Cardiac muscle cell (in vitro differentiated cells and primary cell): Measurements from ENCODE around the gene DOK1. TPM values are rescaled to one million over a fixed set of nuclear protein-coding genes. Genes with fewer than 3 reads are reported as not detected.

ENCODE experiments used
- DNase-seq, 2 donors: peaks; one replicate each; pipeline versions ENCODE4 v3.0.0 to v3.0.0-alpha.2; 2010 to 2017; ENCODE audit warnings: low read depth in 1 of 2, low spot score in 1 of 2
- H3K27ac ChIP-seq: fragments of 200-600 bp; sonication (generic); 2 replicates; pipeline ENCODE4 v1.5.1; 2016
- H3K27me3 ChIP-seq: fragments of 200-600 bp; sonication (generic); 2 replicates; pipeline ENCODE4 v1.6.0; 2016; ENCODE audit warnings: control low read depth
- H3K36me3 ChIP-seq: fragments of 200-600 bp; sonication (generic); 2 replicates; pipeline ENCODE4 v1.5.1; 2016; ENCODE audit warnings: control low read depth
- H3K4me1 ChIP-seq: fragments of 200-600 bp; sonication (generic); 2 replicates; pipeline ENCODE4 v1.8.1; 2017; ENCODE audit warnings: low read depth, mild to moderate bottlenecking, mixed run types
- H3K4me3 ChIP-seq: fragments of 200-600 bp; sonication (generic); 2 replicates; pipeline ENCODE4 v1.5.1; 2016; ENCODE audit warnings: mild to moderate bottlenecking
- H3K9me3 ChIP-seq: fragments of 200-600 bp; sonication (generic); 2 replicates; pipeline ENCODE4 v1.5.1; 2017; ENCODE audit warnings: low read depth, mild to moderate bottlenecking, control low read depth
- polyA plus RNA-seq: library from polyadenylated mRNA; unstranded; fragments of >200 nt; fragmentation: Nextera tagmentation; extraction: Ambion mirVana; gene quantifications from 2 replicates; pipeline ENCODE4 v1.2.1, GENCODE V29; 2016
- total RNA-seq: library from RNA; depleted of rRNA; stranded (reverse); fragments of >200 nt; gene quantifications from 2 replicates; pipeline ENCODE4 v1.2.3, GENCODE V29; 2016
- TF ChIP-seq, protein P1 (sequence below): IDR thresholded peaks from 2 replicates; pipeline ENCODE4 v1.5.1; 2012; ENCODE audit warnings: low read depth, mild to moderate bottlenecking, low read length

Gene DOK1
- total and polyA plus RNA-seq, 2 experiments from 2014 or later = 10.0 to 26.1 TPM

DNA sequence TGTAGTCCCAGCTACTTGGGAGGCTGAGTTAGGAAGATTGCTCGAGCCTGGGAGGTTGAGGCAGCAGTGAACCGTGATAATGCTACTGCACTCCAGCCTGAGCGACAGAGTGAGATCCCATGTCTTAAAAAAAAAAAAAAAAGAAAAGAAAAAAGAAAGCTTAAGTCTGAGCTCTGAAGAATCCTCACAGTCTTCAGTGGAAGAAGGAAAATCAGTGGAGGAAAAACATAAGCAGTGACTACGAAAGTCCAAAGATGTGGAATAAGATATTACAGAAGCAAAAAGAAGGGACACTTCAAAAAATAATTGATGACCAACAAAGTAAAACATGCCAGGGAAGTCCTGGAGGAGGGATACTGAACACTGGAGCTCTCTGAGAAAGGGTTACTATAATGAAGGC is 44.2 kb upstream of the DOK1 start:
- Histone ChIP-seq H3K4me3 (no peak overlapping the region), H3K4me1 (no peaks in the 10 kb centered on the region), H3K9me3 (no peaks in the 10 kb centered on the region), H3K27ac (no peak overlapping the region), H3K36me3 (peaks cover 2% of the 10 kb centered on the region), H3K27me3 (peaks cover 67% of the 10 kb centered on the region)
- TF ChIP-seq, protein P1, sequence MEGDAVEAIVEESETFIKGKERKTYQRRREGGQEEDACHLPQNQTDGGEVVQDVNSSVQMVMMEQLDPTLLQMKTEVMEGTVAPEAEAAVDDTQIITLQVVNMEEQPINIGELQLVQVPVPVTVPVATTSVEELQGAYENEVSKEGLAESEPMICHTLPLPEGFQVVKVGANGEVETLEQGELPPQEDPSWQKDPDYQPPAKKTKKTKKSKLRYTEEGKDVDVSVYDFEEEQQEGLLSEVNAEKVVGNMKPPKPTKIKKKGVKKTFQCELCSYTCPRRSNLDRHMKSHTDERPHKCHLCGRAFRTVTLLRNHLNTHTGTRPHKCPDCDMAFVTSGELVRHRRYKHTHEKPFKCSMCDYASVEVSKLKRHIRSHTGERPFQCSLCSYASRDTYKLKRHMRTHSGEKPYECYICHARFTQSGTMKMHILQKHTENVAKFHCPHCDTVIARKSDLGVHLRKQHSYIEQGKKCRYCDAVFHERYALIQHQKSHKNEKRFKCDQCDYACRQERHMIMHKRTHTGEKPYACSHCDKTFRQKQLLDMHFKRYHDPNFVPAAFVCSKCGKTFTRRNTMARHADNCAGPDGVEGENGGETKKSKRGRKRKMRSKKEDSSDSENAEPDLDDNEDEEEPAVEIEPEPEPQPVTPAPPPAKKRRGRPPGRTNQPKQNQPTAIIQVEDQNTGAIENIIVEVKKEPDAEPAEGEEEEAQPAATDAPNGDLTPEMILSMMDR = no peak
- DNase-seq = no peak

DNA sequence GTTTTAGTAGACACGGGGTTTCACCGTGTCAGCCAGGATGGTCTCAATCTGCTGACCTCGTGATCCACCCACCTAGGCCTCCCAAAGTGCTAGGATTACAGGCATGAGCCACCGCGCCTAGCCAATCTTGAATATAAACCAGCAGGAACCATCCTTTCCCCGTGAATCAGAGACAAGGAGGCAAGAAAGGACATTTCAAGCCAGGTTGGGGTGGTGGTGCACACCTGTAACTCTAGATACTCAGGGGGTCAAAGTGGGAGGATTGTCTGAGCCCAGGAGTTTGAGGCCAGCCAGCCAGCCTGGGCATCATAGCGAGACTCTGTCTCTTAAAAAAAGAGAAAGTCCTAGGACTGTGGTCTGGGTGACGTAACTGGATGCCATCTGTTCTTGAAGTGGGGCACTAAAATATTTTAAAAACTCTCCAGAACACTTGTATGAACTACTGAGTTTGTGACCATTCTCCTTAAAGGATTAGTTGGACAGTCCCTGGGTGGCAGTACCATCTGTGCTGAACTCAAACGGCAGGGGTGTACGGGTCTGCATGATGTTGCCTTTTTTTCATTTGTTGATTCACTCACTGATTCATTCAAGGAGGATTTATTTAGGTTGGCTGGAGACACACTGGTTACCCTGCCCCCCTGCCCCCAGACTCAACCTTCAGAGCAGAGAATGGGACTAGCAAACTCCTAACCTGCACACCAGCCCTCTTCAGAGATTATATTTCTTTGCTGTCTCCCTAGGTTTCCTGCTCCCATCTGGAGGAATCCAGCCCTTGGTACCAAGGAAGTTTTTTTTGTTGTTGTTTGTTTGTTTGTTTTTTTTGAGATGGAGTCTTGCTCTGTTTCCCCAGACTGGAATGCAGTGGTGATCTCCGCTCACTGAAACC is 43.2 kb upstream of the DOK1 start:
- H3K27me3 ChIP-seq = peaks cover 72% of the 10 kb centered on the region
- no peak for DNase-seq
- TF ChIP-seq, protein P1 = no peak
- H3K36me3 ChIP-seq = no peaks in the 10 kb centered on the region
- H3K9me3 ChIP-seq = no peaks in the 10 kb centered on the region
- no peak overlapping the region for H3K27ac ChIP-seq
- H3K4me3 ChIP-seq = no peak overlapping the region
- no peaks in the 10 kb centered on the region for H3K4me1 ChIP-seq

DNA sequence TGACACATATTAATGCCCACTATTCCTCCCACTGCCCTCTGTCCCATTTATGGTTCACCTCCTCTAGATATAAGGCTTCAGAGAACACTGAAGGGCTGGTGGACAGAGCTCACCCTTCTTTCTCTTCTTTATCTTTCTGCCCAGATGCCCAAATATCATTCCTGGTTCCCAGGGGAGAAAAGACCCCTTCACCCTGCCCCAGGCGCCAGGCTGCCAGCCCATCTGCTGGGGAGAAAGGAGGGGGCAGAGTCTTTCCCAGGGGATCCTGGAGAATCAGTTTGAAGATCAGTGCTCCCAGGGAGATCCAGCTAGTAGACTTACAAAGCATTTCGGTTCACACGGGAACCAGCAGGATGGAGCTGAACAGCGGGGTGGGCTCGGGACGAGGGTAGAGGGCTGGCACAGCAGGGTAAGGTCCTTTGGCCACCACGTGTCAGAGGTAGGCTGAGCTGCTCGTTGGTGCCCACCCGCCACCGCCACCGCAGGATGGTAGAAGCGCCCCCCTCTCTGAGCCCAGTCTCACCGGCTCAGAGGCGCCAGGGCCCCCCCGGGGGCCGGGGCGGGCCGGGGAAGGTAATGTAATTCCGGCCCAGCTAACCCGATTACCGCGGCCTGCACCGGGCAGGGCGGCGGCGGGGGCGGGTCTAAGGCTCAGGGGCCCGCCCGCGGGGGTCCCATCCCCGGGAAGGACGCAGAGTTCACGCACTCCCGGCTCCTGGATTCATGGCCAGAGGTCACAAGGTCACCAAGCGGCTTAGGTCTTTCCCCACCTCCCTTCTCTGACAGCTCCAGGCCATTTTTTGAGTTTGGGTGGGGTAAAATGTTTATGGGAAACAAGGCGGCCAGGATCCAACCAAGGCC is 41.5 kb upstream of the DOK1 start:
- H3K4me1 ChIP-seq = no peaks in the 10 kb centered on the region
- no peak overlapping the region for H3K27ac ChIP-seq
- no peak for DNase-seq
- no peaks in the 10 kb centered on the region for H3K9me3 ChIP-seq
- no peak overlapping the region for H3K4me3 ChIP-seq
- TF ChIP-seq, protein P1 = no peak
- peaks cover 89% of the 10 kb centered on the region for H3K27me3 ChIP-seq
- H3K36me3 ChIP-seq = no peaks in the 10 kb centered on the region

DNA sequence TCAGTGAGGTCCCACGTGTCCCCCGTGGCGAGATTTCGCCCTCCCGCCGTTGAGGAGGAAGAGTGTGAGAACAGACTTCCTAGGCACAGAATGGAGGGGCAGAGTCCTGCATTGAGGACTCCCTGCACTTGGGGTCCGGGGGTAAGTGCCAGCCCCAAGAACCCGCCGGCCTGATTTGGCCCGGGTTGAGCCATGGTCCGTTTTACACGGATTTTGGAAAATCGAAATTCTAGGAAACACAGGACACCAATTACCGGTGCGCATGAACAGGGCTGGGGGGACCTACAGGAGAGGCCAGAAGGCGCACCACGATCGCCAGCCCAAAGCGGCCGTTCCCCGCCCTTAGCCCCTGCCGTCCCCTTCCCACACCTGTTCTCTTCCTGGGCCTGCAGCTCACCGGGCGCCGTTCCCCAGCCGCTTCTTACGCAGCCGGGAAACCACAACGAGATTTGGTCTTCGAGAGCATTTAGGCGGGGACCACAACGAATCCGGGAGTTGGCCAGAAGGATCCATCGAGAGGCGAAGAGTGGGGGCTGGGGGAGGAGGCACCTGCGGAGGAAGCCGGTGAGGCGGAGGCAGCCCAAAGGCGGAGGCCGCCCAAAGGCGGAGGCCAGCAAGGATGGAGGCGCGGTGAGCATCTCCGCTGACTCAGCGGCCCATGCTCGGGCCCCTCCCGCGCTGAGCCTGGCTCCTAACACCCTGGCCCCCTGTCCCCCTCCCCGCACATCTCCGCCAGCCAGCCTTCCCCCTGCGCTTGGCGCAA is 40.7 kb upstream of the DOK1 start:
- no peaks in the 10 kb centered on the region for H3K36me3 ChIP-seq

More for the DNA sequence above, 40.7 kb upstream of the DOK1 start:
- Histone ChIP-seq H3K9me3 (no peaks in the 10 kb centered on the region), H3K4me3 (no peak overlapping the region), H3K27ac (no peak overlapping the region), H3K27me3 (peaks cover 97% of the 10 kb centered on the region), H3K4me1 (no peaks in the 10 kb centered on the region)
- DNase-seq = no peak
- TF ChIP-seq, protein P1 = no peak
